ENCODE measurements around the gene RBCK1.

RBCK1 gene

DNA sequence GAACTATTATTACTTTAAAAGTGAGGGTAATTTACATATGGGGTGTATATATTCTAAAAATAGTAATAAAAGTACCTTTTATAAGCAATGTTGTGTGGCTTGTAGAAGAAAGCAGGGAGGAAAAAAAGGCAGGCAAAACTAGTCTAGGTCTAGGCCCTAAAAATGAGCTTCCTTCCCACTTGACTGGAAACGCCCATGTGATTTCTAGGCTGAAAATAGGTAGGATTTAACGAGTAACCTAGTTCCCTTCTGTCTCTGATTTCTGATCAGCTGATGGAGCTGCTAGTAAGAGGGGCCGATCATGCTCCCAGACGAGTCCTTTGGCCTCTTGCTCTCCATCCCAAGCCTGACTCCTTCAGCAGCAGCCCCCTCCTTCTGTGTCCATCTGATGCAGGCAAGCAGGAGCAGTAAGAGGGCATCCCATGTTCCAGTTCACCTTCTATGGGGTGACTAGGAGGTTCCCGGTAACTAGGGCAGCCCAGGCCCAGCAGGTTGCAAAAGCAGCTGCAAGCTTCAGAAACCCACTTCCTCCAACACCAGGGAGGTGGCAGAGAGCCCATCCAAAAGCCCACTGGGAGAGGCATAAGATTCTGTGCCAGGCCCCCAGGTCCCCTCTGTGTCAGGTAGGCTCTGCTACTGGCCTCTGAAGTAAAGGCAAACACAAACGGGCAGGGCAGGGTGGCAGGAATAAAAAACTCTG lies 29.8 kb downstream of the RBCK1 start:
- H2AFZ ChIP-seq (ENCODE audit: low read length): no peak overlapping the region
- H3K9me3 ChIP-seq (replicated peaks; ENCODE audit: insufficient read depth, low read length): no peaks in the 10 kb centered on the region
- H3K9ac ChIP-seq (ENCODE audit: low read length): peak overlapping the region; percentile 9; the same call in 1 of the 2 replicates
- TF ChIP-seq EZH2 (optimal IDR thresholded peaks at IDR 0.05; ENCODE audit: low read depth, low read length): no peak
- no peak for TF ChIP-seq EZH2phosphoT487 (IDR thresholded peaks at IDR 0.05; ENCODE audit: low read length)
- TF ChIP-seq, protein P1, sequence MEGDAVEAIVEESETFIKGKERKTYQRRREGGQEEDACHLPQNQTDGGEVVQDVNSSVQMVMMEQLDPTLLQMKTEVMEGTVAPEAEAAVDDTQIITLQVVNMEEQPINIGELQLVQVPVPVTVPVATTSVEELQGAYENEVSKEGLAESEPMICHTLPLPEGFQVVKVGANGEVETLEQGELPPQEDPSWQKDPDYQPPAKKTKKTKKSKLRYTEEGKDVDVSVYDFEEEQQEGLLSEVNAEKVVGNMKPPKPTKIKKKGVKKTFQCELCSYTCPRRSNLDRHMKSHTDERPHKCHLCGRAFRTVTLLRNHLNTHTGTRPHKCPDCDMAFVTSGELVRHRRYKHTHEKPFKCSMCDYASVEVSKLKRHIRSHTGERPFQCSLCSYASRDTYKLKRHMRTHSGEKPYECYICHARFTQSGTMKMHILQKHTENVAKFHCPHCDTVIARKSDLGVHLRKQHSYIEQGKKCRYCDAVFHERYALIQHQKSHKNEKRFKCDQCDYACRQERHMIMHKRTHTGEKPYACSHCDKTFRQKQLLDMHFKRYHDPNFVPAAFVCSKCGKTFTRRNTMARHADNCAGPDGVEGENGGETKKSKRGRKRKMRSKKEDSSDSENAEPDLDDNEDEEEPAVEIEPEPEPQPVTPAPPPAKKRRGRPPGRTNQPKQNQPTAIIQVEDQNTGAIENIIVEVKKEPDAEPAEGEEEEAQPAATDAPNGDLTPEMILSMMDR (IDR thresholded peaks at IDR 0.05; ENCODE audit: low read length): no peak
- H3K36me3 ChIP-seq (replicated peaks; ENCODE audit: insufficient read depth, low read length): 0 out of 2 replicates have a peak, but pooled peaks cover 5% of the 10 kb centered on the region
- no peaks in the 10 kb centered on the region for H3K27me3 ChIP-seq (replicated peaks; ENCODE audit: insufficient read depth, low read length)
- H3K4me3 ChIP-seq (ENCODE audit: low read length): peak overlapping the region; percentile 15; the same call in 1 of the 2 replicates
- peaks cover 32% of the 10 kb centered on the region for H3K4me1 ChIP-seq (ENCODE audit: low read length)
- peak overlapping the region; percentile 76 for H3K4me2 ChIP-seq (ENCODE audit: low read depth, low read length)
- H3F3A ChIP-seq (ENCODE audit: insufficient read depth, low read length): peaks cover 31% of the 10 kb centered on the region
- H3K27ac ChIP-seq (ENCODE audit: low read length): peak overlapping the region; percentile 65; the same call in 1 of the 2 replicates
- H3K79me2 ChIP-seq (ENCODE audit: low read length): peaks cover 4% of the 10 kb centered on the region; the same call in 1 of the 2 replicates
- DNase-seq: peak; percentile 27
- no peaks in the 10 kb centered on the region for H4K20me1 ChIP-seq (ENCODE audit: insufficient read depth, low read length)
- no peaks in the 10 kb centered on the region for H3K9me2 ChIP-seq (replicated peaks; ENCODE audit: insufficient read depth, low read length)

DNA sequence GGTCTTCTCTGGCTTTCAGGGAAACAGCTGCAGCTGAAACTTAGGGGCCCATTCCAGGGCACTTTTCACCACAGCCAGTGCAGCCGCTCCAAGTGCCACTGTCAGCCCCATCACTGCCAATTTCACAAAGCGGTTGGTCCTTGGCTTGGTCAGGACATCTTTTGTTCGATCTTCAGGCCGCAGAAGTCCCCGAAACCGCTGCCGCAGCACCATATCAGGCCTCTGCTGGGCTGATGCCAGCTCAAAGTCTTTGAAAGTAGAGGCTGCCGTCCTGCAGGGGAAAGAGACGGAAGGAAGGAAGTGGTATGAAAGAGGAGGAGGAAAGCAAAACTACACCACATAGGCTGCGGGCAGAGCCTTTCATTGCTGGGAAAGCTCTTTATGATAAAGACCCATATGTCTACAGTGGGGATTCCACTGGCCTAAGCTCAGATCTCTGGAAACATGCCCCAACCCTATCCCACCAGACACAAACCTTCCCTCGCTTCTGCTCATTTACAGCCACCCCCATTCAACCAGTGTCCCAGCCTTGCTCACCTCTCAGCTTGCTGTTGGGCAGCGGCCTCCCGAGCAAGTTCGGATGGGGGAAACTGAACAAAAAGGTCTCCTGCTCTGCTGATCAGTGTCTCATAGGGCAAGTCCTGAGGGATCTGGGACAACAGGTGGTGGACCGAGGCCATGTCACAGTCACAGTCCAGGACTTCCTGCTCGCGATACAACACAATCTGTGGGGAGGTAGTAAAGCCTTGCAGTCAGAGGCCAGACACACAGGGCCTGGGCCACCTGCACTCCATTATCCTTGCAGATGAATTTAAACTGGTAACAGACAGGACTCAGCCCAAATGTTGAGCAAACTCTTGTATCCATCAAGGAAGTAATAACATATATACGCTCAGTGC lies 30.7 kb downstream of the RBCK1 start:
- Histone ChIP-seq H3K36me3 (replicated peaks; ENCODE audit: insufficient read depth, low read length) (0 out of 2 replicates have a peak, but pooled peaks cover 5% of the 10 kb centered on the region), H3K9me2 (replicated peaks; ENCODE audit: insufficient read depth, low read length) (no peaks in the 10 kb centered on the region), H4K20me1 (ENCODE audit: insufficient read depth, low read length) (no peaks in the 10 kb centered on the region), H2AFZ (ENCODE audit: low read length) (no peak overlapping the region), H3K4me3 (ENCODE audit: low read length) (peak overlapping the region; percentile 29; the same call in 1 of the 2 replicates), H3F3A (ENCODE audit: insufficient read depth, low read length) (peaks cover 31% of the 10 kb centered on the region), H3K79me2 (ENCODE audit: low read length) (peaks cover 4% of the 10 kb centered on the region; the same call in 1 of the 2 replicates), H3K9me3 (replicated peaks; ENCODE audit: insufficient read depth, low read length) (no peaks in the 10 kb centered on the region), H3K27me3 (replicated peaks; ENCODE audit: insufficient read depth, low read length) (no peaks in the 10 kb centered on the region), H3K4me1 (ENCODE audit: low read length) (peaks cover 32% of the 10 kb centered on the region), H3K27ac (ENCODE audit: low read length) (peak overlapping the region; percentile 65; the same call in 1 of the 2 replicates), H3K9ac (ENCODE audit: low read length) (peak overlapping the region; percentile 9; the same call in 1 of the 2 replicates), H3K4me2 (ENCODE audit: low read depth, low read length) (peak overlapping the region; percentile 76)
- TF ChIP-seq, protein P1 (IDR thresholded peaks at IDR 0.05; ENCODE audit: low read length): no peak
- peak; percentile 91 for DNase-seq

DNA sequence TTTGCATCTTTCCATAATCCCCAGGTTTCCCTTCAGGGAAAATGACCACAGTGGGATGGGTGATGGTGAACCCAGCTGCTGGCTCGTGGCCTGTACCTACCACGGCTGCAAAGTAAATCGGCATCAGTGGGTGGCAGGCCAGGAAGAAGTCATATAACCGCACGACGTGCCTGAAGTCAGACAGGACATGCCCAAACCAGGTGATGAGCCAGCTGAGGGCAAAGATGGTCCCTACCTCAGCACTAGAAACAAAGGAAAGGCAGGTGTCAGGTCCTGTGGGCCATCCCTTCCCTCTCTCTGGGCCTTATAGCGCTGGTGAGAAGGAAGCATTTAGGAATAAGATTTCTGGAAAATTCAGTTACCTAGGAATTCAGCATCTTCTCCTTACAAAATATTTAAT lies 32.0 kb downstream of the RBCK1 start:
- Histone ChIP-seq H3K27ac (ENCODE audit: low read length) (no peak overlapping the region), H3K4me3 (ENCODE audit: low read length) (no peak overlapping the region), H3K9me2 (replicated peaks; ENCODE audit: insufficient read depth, low read length) (no peaks in the 10 kb centered on the region), H3K27me3 (replicated peaks; ENCODE audit: insufficient read depth, low read length) (no peaks in the 10 kb centered on the region), H3F3A (ENCODE audit: insufficient read depth, low read length) (peaks cover 31% of the 10 kb centered on the region), H3K9me3 (replicated peaks; ENCODE audit: insufficient read depth, low read length) (no peaks in the 10 kb centered on the region), H3K4me1 (ENCODE audit: low read length) (peaks cover 32% of the 10 kb centered on the region), H2AFZ (ENCODE audit: low read length) (no peak overlapping the region), H3K9ac (ENCODE audit: low read length) (no peak overlapping the region), H4K20me1 (ENCODE audit: insufficient read depth, low read length) (no peaks in the 10 kb centered on the region), H3K36me3 (replicated peaks; ENCODE audit: insufficient read depth, low read length) (peaks cover 10% of the 10 kb centered on the region; the same call in 1 of the 2 replicates), H3K4me2 (ENCODE audit: low read depth, low read length) (no peak overlapping the region), H3K79me2 (ENCODE audit: low read length) (peaks cover 9% of the 10 kb centered on the region)
- no peak for DNase-seq
- TF ChIP-seq EZH2phosphoT487 (IDR thresholded peaks at IDR 0.05; ENCODE audit: low read length) (no peak), EZH2 (optimal IDR thresholded peaks at IDR 0.05; ENCODE audit: low read depth, low read length) (no peak)
- TF ChIP-seq, protein P1 (IDR thresholded peaks at IDR 0.05; ENCODE audit: low read length): no peak
